Measurements from ENCODE around the gene ZFHX2. TPM values are rescaled to one million over a fixed set of nuclear protein-coding genes. Genes with fewer than 3 reads are reported as not detected.

Gene ZFHX2
- total and polyA plus RNA-seq, 2 of the 4 experiments (the other 2 are of a cell fraction): 0.18 to 0.53 TPM

GRCh38 chr14:23580152-23580926 lies 28.8 kb upstream of the ZFHX2 start:
- H3K4me1 ChIP-seq (ENCODE audit: control insufficient read depth, insufficient read depth, low read length): no peaks in the 10 kb centered on the region
- intact Hi-C loops (cut with micrococcal nuclease) (no loop called here), in situ Hi-C loops (cut with MboI; ENCODE audit: low sequenced_read_pairs) (no loop called here), dilution Hi-C loops (cut with HindIII; ENCODE audit: low sequenced_read_pairs, unreplicated experiment) (no loop called here)
- H2BK120ac ChIP-seq (ENCODE audit: low read depth, low read length): no peak overlapping the region
- H3K4ac ChIP-seq (ENCODE audit: low read depth, low read length): no peak overlapping the region
- no peaks in the 10 kb centered on the region for H3K36me3 ChIP-seq (ENCODE audit: control insufficient read depth, insufficient read depth, low read length)
- H2AFZ ChIP-seq (replicated peaks; ENCODE audit: low read length, poor library complexity): no peak overlapping the region
- no peak for ATAC-seq (ENCODE audit: low read depth)
- no peak overlapping the region for H3K4me3 ChIP-seq (ENCODE audit: insufficient read depth, low read depth, low read length)
- no peak overlapping the region for H2BK20ac ChIP-seq (ENCODE audit: low read depth, low read length)
- ChIA-PET POLR2A (ENCODE audit: unreplicated experiment) (no interaction called here), CTCF (no interaction called here)
- H2BK15ac ChIP-seq (ENCODE audit: low read depth, low read length): no peak overlapping the region
- H3K9me3 ChIP-seq (ENCODE audit: control insufficient read depth, insufficient read depth, low read length): no peaks in the 10 kb centered on the region; the same call in 1 of the 2 replicates
- H4K20me1 ChIP-seq (ENCODE audit: insufficient read depth, low read length): no peaks in the 10 kb centered on the region; the same call in 1 of the 2 replicates
- H3K23ac ChIP-seq (ENCODE audit: low read depth, low read length): no peak overlapping the region
- H3K27ac ChIP-seq (ENCODE audit: insufficient read depth, low read length): no peak overlapping the region
- H4K5ac ChIP-seq (ENCODE audit: low read depth, low read length): no peak overlapping the region
- no peak for TF ChIP-seq MAFK (IDR thresholded peaks at IDR 0.05; ENCODE audit: low read depth, low read length)
- TF ChIP-seq USF2 (IDR thresholded peaks at IDR 0.05; ENCODE audit: low read depth, low read length): no peak
- no peak for TF ChIP-seq RFX5 (IDR thresholded peaks at IDR 0.05; ENCODE audit: low read depth, low read length)
- TF ChIP-seq CTCF (conservative IDR thresholded peaks at IDR 0.05; ENCODE audit: low read depth, low read length): no peak
- TF ChIP-seq BHLHE40 (IDR thresholded peaks at IDR 0.05; ENCODE audit: low read depth, low read length): no peak
- no peak for TF ChIP-seq NFE2L2 (IDR thresholded peaks at IDR 0.05; ENCODE audit: low read depth, low read length)
- TF ChIP-seq POLR2A (IDR thresholded peaks at IDR 0.05; ENCODE audit: low read depth, low read length): no peak
- TF ChIP-seq CEBPB (IDR thresholded peaks at IDR 0.05; ENCODE audit: low read depth, low read length): no peak
- TF ChIP-seq ELK1 (IDR thresholded peaks at IDR 0.05; ENCODE audit: borderline replicate concordance, low read depth, low read length): no peak
- no peak overlapping the region for H3K14ac ChIP-seq (replicated peaks; ENCODE audit: low read depth, low read length)
- H4K8ac ChIP-seq (ENCODE audit: low read depth in 2 of 2, low read length in 2 of 2): no peak overlapping the region
- H3K9me1 ChIP-seq (ENCODE audit: insufficient read depth, low read length): no peaks in the 10 kb centered on the region
- no peak overlapping the region for H2BK5ac ChIP-seq (ENCODE audit: low read depth, low read length, poor library complexity, severe bottlenecking)
- WGBS, 2 experiments (ENCODE audit: extremely low coverage in 2 of 2, insufficient read length in 1 of 2): 81% methylated on average over 5 of the region's 24 CpGs; no CpG with 5 or more reads in 1 of the 2 experiments
- H2AK9ac ChIP-seq (replicated peaks; ENCODE audit: low read depth, low read length, poor library complexity): no peak overlapping the region
- no peak overlapping the region for H3K56ac ChIP-seq (ENCODE audit: extremely low read depth, insufficient read depth, low read length)
- H2AK5ac ChIP-seq (ENCODE audit: low read depth, low read length): no peak overlapping the region
- BruUV-seq (replicated peaks): no TSS peak
- no peak overlapping the region for H3K18ac ChIP-seq (ENCODE audit: low read depth, low read length)
- H3K79me1 ChIP-seq (ENCODE audit: low read depth in 1 of 2, low read length in 2 of 2): no peaks in the 10 kb centered on the region
- H3K9ac ChIP-seq (ENCODE audit: low read depth, low read length): no peak overlapping the region
- H3K4me2 ChIP-seq (ENCODE audit: low read depth, low read length): no peak overlapping the region
- no peak for DNase-seq
- no peak overlapping the region for H4K91ac ChIP-seq (ENCODE audit: insufficient read depth, low read depth, low read length)
- H3K27me3 ChIP-seq (ENCODE audit: control insufficient read depth, insufficient read depth, low read length): peaks cover 48% of the 10 kb centered on the region
